ENCODE results near the gene CFAP74. TPM values are rescaled to one million over a fixed set of nuclear protein-coding genes. Genes with fewer than 3 reads are reported as not detected.

The CFAP74 gene
- total RNA-seq, 2 donors from 2014 or later, result not detected

GRCh38 chr1:2043886-2044285 is 40.3 kb upstream of the CFAP74 start:
- no peak overlapping the region for H3K27ac ChIP-seq
- H3K27me3 ChIP-seq (replicated peaks; ENCODE audit: insufficient read depth), result no peaks in the 10 kb centered on the region
- no peaks in the 10 kb centered on the region for H3K36me3 ChIP-seq
- ATAC-seq (ENCODE audit: insufficient number of reproducible peaks, low FRiP score, low read depth) (no peak), DNase-seq (ENCODE audit: low spot score) (no peak)
- no peaks in the 10 kb centered on the region for H3K9me3 ChIP-seq
- no peak overlapping the region for H3K4me3 ChIP-seq
- H3K4me1 ChIP-seq (ENCODE audit: control insufficient read depth in 1 of 2, low read depth in 2 of 2), result peaks cover 0 to 11% of the 10 kb centered on the region in 2 donors
- TF ChIP-seq CTCF (IDR thresholded peaks at IDR 0.05), result no peak

- Histone ChIP-seq H3K36me3 (no peaks in the 10 kb centered on the region), H3K27me3 (replicated peaks; ENCODE audit: insufficient read depth) (no peaks in the 10 kb centered on the region)
Observed at GRCh38 chr1:2042830-2043773, 39.5 kb upstream of the CFAP74 start.

GRCh38 chr1:2041887-2042286 is 38.3 kb upstream of the CFAP74 start:
- no peak overlapping the region for H3K27ac ChIP-seq
- H3K4me1 ChIP-seq (ENCODE audit: control insufficient read depth in 1 of 2, low read depth in 2 of 2), result peaks cover 0 to 11% of the 10 kb centered on the region in 2 donors
- no peak for ATAC-seq (ENCODE audit: insufficient number of reproducible peaks, low FRiP score, low read depth)
- no peaks in the 10 kb centered on the region for H3K27me3 ChIP-seq (replicated peaks; ENCODE audit: insufficient read depth)
- peaks cover 4% of the 10 kb centered on the region for H3K9me3 ChIP-seq
- H3K36me3 ChIP-seq, result no peaks in the 10 kb centered on the region
- TF ChIP-seq CTCF (IDR thresholded peaks at IDR 0.05), result no peak
- no peak for DNase-seq (ENCODE audit: low spot score)
- no peak overlapping the region for H3K4me3 ChIP-seq

More at GRCh38 chr1:2042830-2043773, 39.5 kb upstream of the CFAP74 start:
- Histone ChIP-seq H3K27ac (no peak overlapping the region), H3K4me1 (ENCODE audit: control insufficient read depth in 1 of 2, low read depth in 2 of 2) (peaks cover 0 to 11% of the 10 kb centered on the region in 2 donors), H3K4me3 (no peak overlapping the region), H3K9me3 (peaks cover 4% of the 10 kb centered on the region)
- ATAC-seq (ENCODE audit: insufficient number of reproducible peaks, low FRiP score, low read depth) (no peak), DNase-seq (ENCODE audit: low spot score) (no peak)
- TF ChIP-seq CTCF (IDR thresholded peaks at IDR 0.05), result no peak

GRCh38 chr1:2041305-2041704 is 37.7 kb upstream of the CFAP74 start:
- no peaks in the 10 kb centered on the region for H3K36me3 ChIP-seq
- H3K27ac ChIP-seq, result no peak overlapping the region
- peaks cover 4% of the 10 kb centered on the region for H3K9me3 ChIP-seq
- no peak for DNase-seq (ENCODE audit: low spot score)
- no peak for TF ChIP-seq CTCF (IDR thresholded peaks at IDR 0.05)
- H3K4me3 ChIP-seq, result no peak overlapping the region
- peaks cover 0 to 11% of the 10 kb centered on the region in 2 donors for H3K4me1 ChIP-seq (ENCODE audit: control insufficient read depth in 1 of 2, low read depth in 2 of 2)
- no peaks in the 10 kb centered on the region for H3K27me3 ChIP-seq (replicated peaks; ENCODE audit: insufficient read depth)
- no peak for ATAC-seq (ENCODE audit: insufficient number of reproducible peaks, low FRiP score, low read depth)

GRCh38 chr1:2039251-2039650 is 35.7 kb upstream of the CFAP74 start:
- peaks cover 4% of the 10 kb centered on the region for H3K9me3 ChIP-seq
- TF ChIP-seq CTCF (IDR thresholded peaks at IDR 0.05), result no peak
- no peak overlapping the region for H3K27ac ChIP-seq
- no peak for DNase-seq (ENCODE audit: low spot score)
- no peak for ATAC-seq (ENCODE audit: insufficient number of reproducible peaks, low FRiP score, low read depth)
- H3K27me3 ChIP-seq (replicated peaks; ENCODE audit: insufficient read depth), result no peaks in the 10 kb centered on the region
- no peak overlapping the region for H3K4me3 ChIP-seq
- no peaks in the 10 kb centered on the region for H3K4me1 ChIP-seq (ENCODE audit: control insufficient read depth in 1 of 2, low read depth in 2 of 2)
- no peaks in the 10 kb centered on the region for H3K36me3 ChIP-seq

All from thoracic aorta (tissue), 2 donors.